Panc1 (cell line): ENCODE results near the gene FMNL3. TPM values are rescaled to one million over a fixed set of nuclear protein-coding genes. Genes with fewer than 3 reads are reported as not detected.

Experiments used
- ATAC-seq: fragments of 200-7000 bp; cut with Tn5 transposase; 2 replicates; pipeline ENCODE4 v1.9.1; 2020; ENCODE audit warnings: mild to moderate bottlenecking, moderate library complexity
- BruUV-seq: library from RNA; stranded (reverse); fragments of 400-500 nt; replicated peaks from 2 replicates; lab custom pipeline; 2021; lab: Mats Ljungman, UMichigan
- CTCF ChIA-PET: fragments of 300-600 bp; sonication (Branson Sonifier 250); formaldehyde crosslinking; loops from one replicate; lab custom pipeline; 2022; ENCODE audit warnings: antibody characterized with exemption; lab: Charles Lee
- POLR2A ChIA-PET: fragments of 300-600 bp; sonication (Branson Sonifier 250); formaldehyde crosslinking; loops from one replicate; lab custom pipeline; 2022; ENCODE audit warnings: antibody characterized with exemption; lab: Charles Lee
- DNase-seq: peaks from one replicate; pipeline ENCODE4 v3.0.0-alpha.2; 2010; ENCODE audit warnings: low read depth, low spot score
- H3K27ac ChIP-seq: 2 replicates; pipeline ENCODE4 v1.5.1; 2011; ENCODE audit warnings: mild to moderate bottlenecking, low read length, inconsistent platforms
- H3K27me3 ChIP-seq: fragments of 200-500 bp; sonication (Bioruptor generic); 2 replicates; pipeline ENCODE4 v1.6.0; 2014; ENCODE audit warnings: low read length, inconsistent platforms; ENCODE audit not compliant: control insufficient read depth, insufficient read depth
- H3K36me3 ChIP-seq: fragments of 200-500 bp; sonication (Bioruptor generic); 2 replicates; pipeline ENCODE4 v1.5.1; 2014; ENCODE audit warnings: inconsistent platforms, mild to moderate bottlenecking, low read length, moderate library complexity; ENCODE audit not compliant: control insufficient read depth, insufficient read depth
- H3K4me1 ChIP-seq: 2 replicates; pipeline ENCODE4 v1.5.1; 2011; ENCODE audit warnings: inconsistent platforms, mild to moderate bottlenecking, low read length, moderate library complexity; ENCODE audit not compliant: control insufficient read depth, insufficient read depth
- H3K4me3 ChIP-seq, 2 experiments: 2 replicates each; pipeline ENCODE4 v1.5.1; 2011 to 2012; ENCODE audit warnings: low read depth in 2 of 2, low read length in 2 of 2, mild to moderate bottlenecking in 2 of 2, inconsistent platforms in 1 of 2, moderate library complexity in 1 of 2
- H3K9me3 ChIP-seq: fragments of 200-500 bp; sonication (Bioruptor generic); 2 replicates; pipeline ENCODE4 v1.5.1; 2014; ENCODE audit warnings: low read depth, mild to moderate bottlenecking, inconsistent platforms, low read length, moderate library complexity; ENCODE audit not compliant: control insufficient read depth, insufficient read depth
- CTCF ChIP-seq: fragments of 450-650 bp; IDR thresholded peaks from 2 replicates; pipeline ENCODE4 v1.5.1; 2017; ENCODE audit warnings: mild to moderate bottlenecking
- POLR2AphosphoS5 ChIP-seq: IDR thresholded peaks from 2 replicates; pipeline ENCODE4 v1.6.1; 2012; ENCODE audit warnings: mild to moderate bottlenecking, low read depth, low read length, moderate library complexity
- REST ChIP-seq, 2 experiments: IDR thresholded peaks; 2 replicates each; pipeline ENCODE4 v1.6.1; 2011 to 2012; ENCODE audit warnings: low read depth in 2 of 2, control low read depth in 1 of 2, low read length in 1 of 2, mild to moderate bottlenecking in 1 of 2, moderate library complexity in 1 of 2; ENCODE audit not compliant: insufficient read depth in 1 of 2
- SIN3A ChIP-seq: IDR thresholded peaks from 2 replicates; pipeline ENCODE4 v1.6.1; 2012; ENCODE audit warnings: low read depth, mild to moderate bottlenecking, low read length, moderate library complexity, borderline replicate concordance; ENCODE audit not compliant: insufficient read depth
- TCF7L2 ChIP-seq: IDR thresholded peaks from 2 replicates; pipeline ENCODE4 v1.6.1; 2011; ENCODE audit warnings: mild to moderate bottlenecking, low read depth, low read length, inconsistent platforms
- in situ Hi-C: cut with HindIII; loops from 2 replicates; pipeline ENCODE4 v1.10.0; 2016; ENCODE audit warnings: low sequenced_read_pairs, low pct_unique_long_range_greater_than_20kb
- intact Hi-C: fragments of 100-400 bp; cut with micrococcal nuclease; formaldehyde crosslinking; loops from one replicate; pipeline ENCODE4 v1.10.0; 2022; ENCODE audit not compliant: unreplicated experiment
- total RNA-seq: library from RNA; stranded (reverse); gene quantifications from one replicate; pipeline ENCODE4 v1.2.1, GENCODE V29; 2021; ENCODE audit not compliant: unreplicated experiment

Gene FMNL3
- total RNA-seq, 1 experiment from 2014 or later, result 25.7 TPM

GRCh38 chr12:49627752-49628360 lies 79.3 kb downstream of the FMNL3 start:
- ChIA-PET CTCF (no interaction called here), POLR2A (interaction anchor here (0.8 kb wide), 1 partner anchor 32 kb away, joined by 3 read pairs; no protein-coding TSS in a partner anchor)
- ATAC-seq (no peak), DNase-seq (no peak)
- in situ Hi-C loops, result no loop called here
- Histone ChIP-seq H3K27ac (no peak overlapping the region), H3K27me3 (no peaks in the 10 kb centered on the region), H3K9me3 (no peaks in the 10 kb centered on the region), H3K36me3 (no peaks in the 10 kb centered on the region), H3K4me1 (no peaks in the 10 kb centered on the region; the same call in 1 of the 2 replicates), H3K4me3 (no peak overlapping the region)
- no peak for TF ChIP-seq CTCF
- no peak for TF ChIP-seq TCF7L2
- TF ChIP-seq POLR2AphosphoS5, result no peak
- TF ChIP-seq SIN3A, result no peak
- TF ChIP-seq REST (IDR thresholded peaks at IDR 0.05; ENCODE audit: insufficient read depth in 1 of 2, low read depth in 2 of 2, low read length in 1 of 2), result no peak
- BruUV-seq, result no TSS peak
- intact Hi-C loops, result no loop called here

- ATAC-seq (no peak), DNase-seq (no peak)
- Histone ChIP-seq H3K4me1 (peaks cover 5% of the 10 kb centered on the region), H3K9me3 (no peaks in the 10 kb centered on the region), H3K4me3 (no peak overlapping the region), H3K27ac (no peak overlapping the region), H3K27me3 (no peaks in the 10 kb centered on the region), H3K36me3 (no peaks in the 10 kb centered on the region)
- BruUV-seq, result no TSS peak
- CTCF ChIA-PET, result no interaction called here
- intact Hi-C loops (no loop called here), in situ Hi-C loops (no loop called here)
- POLR2A ChIA-PET, result no interaction called here
- TF ChIP-seq TCF7L2 (no peak), REST (IDR thresholded peaks at IDR 0.05; ENCODE audit: insufficient read depth in 1 of 2, low read depth in 2 of 2, low read length in 1 of 2) (no peak), POLR2AphosphoS5 (no peak), CTCF (no peak), SIN3A (no peak)
Measured at GRCh38 chr12:49626836-49627235, 80.4 kb downstream of the FMNL3 start.
